NOMO-1 treated with DMSO at 0.1 percent for 48 hours (cell line): ENCODE data around the gene LEUTX.
"Not testable (repeated sequence)": the region's sequence is repeated elsewhere in the genome, so short reads cannot be mapped to it uniquely, and the experiment has no call there.

ENCODE experiments used
- DNase-seq: peaks from one replicate; lab custom pipeline; 2025; ENCODE audit not compliant: unreplicated experiment; lab: John Stamatoyannopoulos, UW

Gene LEUTX

GRCh38 chr19:39768786-39769185 is 9.9 kb upstream of the LEUTX start:
- DNase-seq: no peak

GRCh38 chr19:39780894-39781293 is 2.2 kb downstream of the LEUTX start:
- DNase-seq: no peak

- DNase-seq: no peak
Observed at GRCh38 chr19:39788244-39788643, 9.6 kb downstream of the LEUTX start.

GRCh38 chr19:39792999-39793546 is 14.4 kb downstream of the LEUTX start:
- peak; percentile 65 for DNase-seq

GRCh38 chr19:39795001-39795400 is 16.3 kb downstream of the LEUTX start:
- DNase-seq: peak; percentile 24

GRCh38 chr19:39796000-39796498 is 17.4 kb downstream of the LEUTX start:
- no peak for DNase-seq

- no peak for DNase-seq
Observed at GRCh38 chr19:39797083-39797482, 18.4 kb downstream of the LEUTX start.

- no peak for DNase-seq
Observed at GRCh38 chr19:39802958-39803357, 24.3 kb downstream of the LEUTX start.

GRCh38 chr19:39805104-39805503 is 26.4 kb downstream of the LEUTX start:
- DNase-seq: no peak

GRCh38 chr19:39807846-39808364 is 29.3 kb downstream of the LEUTX start:
- DNase-seq: no peak

GRCh38 chr19:39808688-39809087 is 30.0 kb downstream of the LEUTX start:
- not testable (repeated sequence) for DNase-seq

GRCh38 chr19:39809368-39809767 is 30.7 kb downstream of the LEUTX start:
- DNase-seq: no peak

GRCh38 chr19:39810424-39810823 is 31.8 kb downstream of the LEUTX start:
- DNase-seq: no peak

- no peak for DNase-seq
Observed at GRCh38 chr19:39811064-39811463, 32.4 kb downstream of the LEUTX start.

- DNase-seq: no peak
Observed at GRCh38 chr19:39813264-39813993, 34.8 kb downstream of the LEUTX start.

GRCh38 chr19:39814111-39814510 is 35.5 kb downstream of the LEUTX start:
- DNase-seq: not testable (repeated sequence)

GRCh38 chr19:39814595-39814994 is 35.9 kb downstream of the LEUTX start:
- no peak for DNase-seq

- DNase-seq: no peak
Observed at GRCh38 chr19:39816287-39817048, 37.8 kb downstream of the LEUTX start.

GRCh38 chr19:39817888-39818561 is 39.4 kb downstream of the LEUTX start:
- no peak for DNase-seq

GRCh38 chr19:39818626-39819097 is 40.0 kb downstream of the LEUTX start:
- DNase-seq: no peak

- no peak for DNase-seq
Observed at GRCh38 chr19:39819786-39820185, 41.1 kb downstream of the LEUTX start.
